Fibroblast of lung (primary cell): ENCODE results near the gene F10. TPM values are rescaled to one million over a fixed set of nuclear protein-coding genes. Genes with fewer than 3 reads are reported as not detected.

Experiments
- DNase-seq, 2 donors: peaks; one replicate each; pipeline versions ENCODE4 v3.0.0 to v3.0.0-alpha.2; 2010; ENCODE audit warnings: low read depth in 2 of 2
- H2AFZ ChIP-seq: 2 replicates; pipeline ENCODE4 v1.5.1; 2012; ENCODE audit warnings: low read length, control low read depth, inconsistent platforms
- H3K27ac ChIP-seq: 2 replicates; pipeline ENCODE4 v1.5.1; 2011; ENCODE audit warnings: low read length, control low read depth; ENCODE audit not compliant: insufficient read depth
- H3K27me3 ChIP-seq: 2 replicates; pipeline ENCODE4 v1.5.1; 2011; ENCODE audit warnings: mild to moderate bottlenecking, low read length; ENCODE audit not compliant: control insufficient read depth, insufficient read depth
- H3K36me3 ChIP-seq: 2 replicates; pipeline ENCODE4 v1.5.1; 2011; ENCODE audit warnings: low read length; ENCODE audit not compliant: control insufficient read depth, insufficient read depth
- H3K4me1 ChIP-seq: 2 replicates; pipeline ENCODE4 v1.5.1; 2011; ENCODE audit warnings: low read length; ENCODE audit not compliant: control insufficient read depth, insufficient read depth; ENCODE audit errors: extremely low read depth
- H3K4me2 ChIP-seq: 2 replicates; pipeline ENCODE4 v1.5.1; 2011; ENCODE audit warnings: low read length, control low read depth; ENCODE audit not compliant: insufficient read depth; ENCODE audit errors: extremely low read depth
- H3K4me3 ChIP-seq, 4 experiments: fragments of 200-600 bp in 1 of 4; sonication (generic) in 1 of 4; replicated peaks in 1 of 4; 2 replicates each; pipeline ENCODE4 v1.5.1; 2011 to 2016; ENCODE audit warnings: low read length in 4 of 4, low read depth in 3 of 4, mild to moderate bottlenecking in 3 of 4, control low read depth in 2 of 4, inconsistent platforms in 1 of 4, mixed read lengths in 1 of 4; ENCODE audit not compliant: insufficient read depth in 1 of 4; ENCODE audit errors: control extremely low read depth in 1 of 4
- H3K79me2 ChIP-seq: 2 replicates; pipeline ENCODE4 v1.5.1; 2012; ENCODE audit warnings: mild to moderate bottlenecking, low read length, inconsistent platforms; ENCODE audit not compliant: control insufficient read depth, insufficient read depth
- H3K9ac ChIP-seq: 2 replicates; pipeline ENCODE4 v1.5.1; 2011; ENCODE audit warnings: mild to moderate bottlenecking, low read length, control low read depth; ENCODE audit not compliant: insufficient read depth
- H3K9me3 ChIP-seq: 2 replicates; pipeline ENCODE4 v1.5.1; 2012; ENCODE audit warnings: low read depth, low read length; ENCODE audit not compliant: control insufficient read depth, insufficient read depth
- H4K20me1 ChIP-seq: 2 replicates; pipeline ENCODE4 v1.5.1; 2011; ENCODE audit warnings: low read length; ENCODE audit not compliant: control insufficient read depth, insufficient read depth; ENCODE audit errors: extremely low read depth
- EZH2 ChIP-seq: IDR thresholded peaks from 2 replicates; pipeline ENCODE4 v1.5.1; 2012; ENCODE audit warnings: low read length, control low read depth, mild to moderate bottlenecking; ENCODE audit errors: missing control alignments
- polyA plus RNA-seq, 2 donors: library from polyadenylated mRNA; depleted of rRNA in 1 of 2; stranded (reverse) in 1 of 2; unstranded in 1 of 2; fragments of >200 nt; gene quantifications; 2 replicates each; pipeline ENCODE4 v1.2.1, GENCODE V29; 2011 to 2012; ENCODE audit warnings: missing spikeins in 1 of 2
- total RNA-seq: library from RNA; depleted of rRNA; stranded (reverse); fragments of >200 nt; gene quantifications from 2 replicates; pipeline ENCODE4 v1.2.1, GENCODE V29; 2014
- TF ChIP-seq, protein P1 (sequence below), 2 donors: IDR thresholded peaks in 1 of 2; conservative IDR thresholded peaks in 1 of 2; 1 replicate in 1 of 2; 2 replicates in 1 of 2; pipeline ENCODE4 v1.5.1; 2011 to 2012; ENCODE audit warnings: low read length in 2 of 2, control low read depth in 1 of 2, inconsistent platforms in 1 of 2, low read depth in 1 of 2, mild to moderate bottlenecking in 1 of 2

Gene F10
- total and polyA plus RNA-seq, 2 donors (not counting 1 experiment from before 2014, with no cell fraction given), result 39.9 to 41.5 TPM

DNA sequence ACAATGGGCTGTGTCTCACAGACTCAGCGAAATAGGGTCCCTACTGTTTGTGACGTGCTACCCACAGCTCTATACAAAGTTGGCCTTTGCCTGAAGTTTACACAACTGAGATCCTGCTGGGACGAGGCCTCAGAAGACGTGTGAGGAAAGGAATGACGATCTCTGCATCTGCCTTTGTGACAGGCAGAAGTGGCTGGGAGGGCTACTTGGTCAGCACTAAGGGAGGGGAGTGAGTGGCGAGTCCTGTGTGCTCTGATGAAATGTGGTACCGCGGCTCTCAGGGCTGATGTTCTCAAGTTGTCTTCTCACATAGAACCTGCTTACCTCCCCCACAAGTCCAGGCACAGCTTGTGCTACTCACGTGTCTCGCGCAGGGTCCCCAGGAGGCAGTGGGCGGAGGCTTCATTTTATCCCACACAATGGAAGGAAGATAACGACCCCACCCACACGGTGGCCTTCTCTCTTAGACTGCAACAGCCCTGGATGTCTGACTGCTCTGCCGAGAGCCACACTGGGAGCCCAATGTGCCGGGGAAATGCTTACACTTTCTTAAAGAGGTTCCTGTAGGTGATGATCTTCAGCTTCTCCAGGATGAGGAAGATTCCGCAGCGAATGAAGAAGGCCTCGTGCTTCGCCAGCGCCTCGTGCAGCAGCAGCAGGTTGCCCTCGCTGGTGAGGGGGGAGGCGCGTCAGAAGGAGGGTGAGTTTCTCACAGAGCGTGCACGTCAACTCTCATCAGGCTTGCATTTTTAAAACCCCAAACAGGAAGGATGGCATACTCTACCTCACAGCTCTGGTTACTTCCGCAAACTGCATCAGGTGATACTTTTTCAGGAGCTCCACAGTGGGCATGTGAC, 57.0 kb downstream of the F10 start:
- peak overlapping the region; percentile 45 for H3K9ac ChIP-seq
- DNase-seq, result peak; percentile 54 to 64
- H4K20me1 ChIP-seq, result no peaks in the 10 kb centered on the region
- H3K4me3 ChIP-seq, result no peak overlapping the region
- peak overlapping the region; percentile 100 for H3K27ac ChIP-seq
- H3K4me2 ChIP-seq, result no peak overlapping the region
- peaks cover 12% of the 10 kb centered on the region for H3K79me2 ChIP-seq
- TF ChIP-seq EZH2, result no peak
- TF ChIP-seq, protein P1, sequence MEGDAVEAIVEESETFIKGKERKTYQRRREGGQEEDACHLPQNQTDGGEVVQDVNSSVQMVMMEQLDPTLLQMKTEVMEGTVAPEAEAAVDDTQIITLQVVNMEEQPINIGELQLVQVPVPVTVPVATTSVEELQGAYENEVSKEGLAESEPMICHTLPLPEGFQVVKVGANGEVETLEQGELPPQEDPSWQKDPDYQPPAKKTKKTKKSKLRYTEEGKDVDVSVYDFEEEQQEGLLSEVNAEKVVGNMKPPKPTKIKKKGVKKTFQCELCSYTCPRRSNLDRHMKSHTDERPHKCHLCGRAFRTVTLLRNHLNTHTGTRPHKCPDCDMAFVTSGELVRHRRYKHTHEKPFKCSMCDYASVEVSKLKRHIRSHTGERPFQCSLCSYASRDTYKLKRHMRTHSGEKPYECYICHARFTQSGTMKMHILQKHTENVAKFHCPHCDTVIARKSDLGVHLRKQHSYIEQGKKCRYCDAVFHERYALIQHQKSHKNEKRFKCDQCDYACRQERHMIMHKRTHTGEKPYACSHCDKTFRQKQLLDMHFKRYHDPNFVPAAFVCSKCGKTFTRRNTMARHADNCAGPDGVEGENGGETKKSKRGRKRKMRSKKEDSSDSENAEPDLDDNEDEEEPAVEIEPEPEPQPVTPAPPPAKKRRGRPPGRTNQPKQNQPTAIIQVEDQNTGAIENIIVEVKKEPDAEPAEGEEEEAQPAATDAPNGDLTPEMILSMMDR (conservative IDR thresholded peaks at IDR 0.05 in 1 of 2, IDR thresholded peaks at IDR 0.05 in 1 of 2; ENCODE audit: low read depth in 1 of 2, low read length in 2 of 2), result no peak
- H3K27me3 ChIP-seq, result no peaks in the 10 kb centered on the region
- no peak overlapping the region for H2AFZ ChIP-seq
- H3K4me1 ChIP-seq, result peaks cover 33% of the 10 kb centered on the region
- no peaks in the 10 kb centered on the region for H3K9me3 ChIP-seq
- H3K36me3 ChIP-seq, result peaks cover 31% of the 10 kb centered on the region

DNA sequence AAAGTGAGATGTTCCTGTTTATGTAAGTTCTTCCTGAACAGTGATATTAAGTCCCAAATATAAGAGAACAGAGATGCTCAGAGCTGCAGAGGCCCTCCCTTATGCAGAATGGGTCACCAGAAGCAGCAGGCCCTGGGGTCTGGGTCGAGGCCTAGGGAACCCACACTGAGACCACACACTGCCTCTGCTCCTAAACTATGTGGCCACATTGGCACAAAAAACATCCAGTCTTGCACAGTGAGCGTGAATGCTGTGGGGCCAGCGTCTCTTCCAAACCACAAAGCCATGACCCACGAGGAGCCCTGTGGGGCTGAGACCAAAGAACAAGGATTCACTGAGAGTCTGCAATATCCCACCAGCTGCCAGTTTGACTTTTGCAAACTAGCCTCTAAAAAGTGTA, 59.4 kb downstream of the F10 start:
- Histone ChIP-seq H3K4me1 (peaks cover 38% of the 10 kb centered on the region), H3K79me2 (peaks cover 28% of the 10 kb centered on the region)
- DNase-seq, result peak; percentile 47 to 64

GRCh38 chr13:113183450-113184129, 61.0 kb downstream of the F10 start:
- peaks cover 28% of the 10 kb centered on the region for H3K36me3 ChIP-seq
- H3K4me2 ChIP-seq, result no peak overlapping the region
- H3K9ac ChIP-seq, result no peak overlapping the region
- no peak overlapping the region for H3K4me3 ChIP-seq
- peaks cover 28% of the 10 kb centered on the region for H3K79me2 ChIP-seq
- no peaks in the 10 kb centered on the region for H3K9me3 ChIP-seq
- DNase-seq, result no peak
- TF ChIP-seq EZH2, result no peak
- TF ChIP-seq, protein P1 (conservative IDR thresholded peaks at IDR 0.05 in 1 of 2, IDR thresholded peaks at IDR 0.05 in 1 of 2; ENCODE audit: low read depth in 1 of 2, low read length in 2 of 2), result no peak
- H3K4me1 ChIP-seq, result peaks cover 39% of the 10 kb centered on the region
- H3K27ac ChIP-seq, result no peak overlapping the region
- H4K20me1 ChIP-seq, result no peaks in the 10 kb centered on the region
- H2AFZ ChIP-seq, result no peak overlapping the region
- H3K27me3 ChIP-seq, result no peaks in the 10 kb centered on the region

More for the DNA sequence above, 59.4 kb downstream of the F10 start:
- H3K27me3 ChIP-seq, result no peaks in the 10 kb centered on the region
- H3K4me3 ChIP-seq, result no peak overlapping the region
- H4K20me1 ChIP-seq, result no peaks in the 10 kb centered on the region
- TF ChIP-seq EZH2, result no peak
- TF ChIP-seq, protein P1 (conservative IDR thresholded peaks at IDR 0.05 in 1 of 2, IDR thresholded peaks at IDR 0.05 in 1 of 2; ENCODE audit: low read depth in 1 of 2, low read length in 2 of 2), result no peak
- peak overlapping the region; percentile 41 for H3K27ac ChIP-seq
- no peaks in the 10 kb centered on the region for H3K9me3 ChIP-seq
- H2AFZ ChIP-seq, result no peak overlapping the region
- H3K9ac ChIP-seq, result no peak overlapping the region
- H3K4me2 ChIP-seq, result no peak overlapping the region
- peaks cover 20% of the 10 kb centered on the region for H3K36me3 ChIP-seq
